B cell (primary cell): ENCODE data around the gene CNTNAP2.

Experiments
- CTCF ChIP-seq: fragments of 200-600 bp; IDR thresholded peaks from one replicate; pipeline ENCODE4 v1.8.0; 2022; ENCODE audit warnings: antibody characterized with exemption, mild to moderate bottlenecking
- EZH2 ChIP-seq: IDR thresholded peaks from 2 replicates; pipeline ENCODE4 v1.6.1; 2012; ENCODE audit warnings: borderline replicate concordance, low read depth, mild to moderate bottlenecking, moderate library complexity, low read length; ENCODE audit not compliant: insufficient read depth, poor library complexity, severe bottlenecking

GRCh38 chr7:148398844-148399365 lies 2282.3 kb downstream of the CNTNAP2 start:
- TF ChIP-seq CTCF = no peak
- TF ChIP-seq EZH2 = no peak
